Measurements from ENCODE around the gene SORCS2. TPM values are rescaled to one million over a fixed set of nuclear protein-coding genes. Genes with fewer than 3 reads are reported as not detected.

Gene SORCS2
- total RNA-seq, 1 donor from 2014 or later, result 6.9 TPM

DNA sequence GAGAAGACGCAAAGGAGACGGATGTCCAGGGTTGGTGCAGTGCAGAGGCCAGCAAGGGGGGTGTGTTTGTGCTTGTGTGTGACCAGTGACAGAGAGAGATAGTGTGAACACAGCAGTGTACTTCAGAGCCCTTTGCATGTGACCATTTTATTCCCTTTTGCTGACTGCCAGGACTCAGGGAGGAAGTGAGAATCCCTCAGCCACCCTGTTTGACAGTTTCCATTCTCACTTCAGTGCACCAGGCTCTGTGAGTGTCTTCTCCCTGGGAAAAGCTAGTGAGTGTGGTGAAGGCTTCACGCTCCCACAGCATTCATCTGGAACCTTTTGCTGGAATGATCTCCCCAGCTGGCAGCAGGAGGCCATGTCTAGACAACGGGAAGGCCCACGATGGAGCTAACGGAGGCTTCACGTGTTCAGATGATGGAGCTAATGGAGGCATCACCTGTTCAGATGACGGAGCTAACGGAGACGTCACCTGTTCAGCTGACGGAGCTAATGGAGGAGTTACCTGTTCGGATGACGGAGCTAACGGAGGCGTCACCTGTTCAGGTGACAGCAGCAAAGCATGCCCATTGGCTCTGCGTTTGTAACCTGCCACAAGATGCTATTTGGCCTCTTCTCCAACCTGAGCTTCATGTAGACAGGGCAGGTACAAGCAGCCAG lies 551.9 kb downstream of the SORCS2 start:
- intact Hi-C loops (cut with DNase I), result no loop called here
- DNase-seq (ENCODE audit: low spot score), result no peak

DNA sequence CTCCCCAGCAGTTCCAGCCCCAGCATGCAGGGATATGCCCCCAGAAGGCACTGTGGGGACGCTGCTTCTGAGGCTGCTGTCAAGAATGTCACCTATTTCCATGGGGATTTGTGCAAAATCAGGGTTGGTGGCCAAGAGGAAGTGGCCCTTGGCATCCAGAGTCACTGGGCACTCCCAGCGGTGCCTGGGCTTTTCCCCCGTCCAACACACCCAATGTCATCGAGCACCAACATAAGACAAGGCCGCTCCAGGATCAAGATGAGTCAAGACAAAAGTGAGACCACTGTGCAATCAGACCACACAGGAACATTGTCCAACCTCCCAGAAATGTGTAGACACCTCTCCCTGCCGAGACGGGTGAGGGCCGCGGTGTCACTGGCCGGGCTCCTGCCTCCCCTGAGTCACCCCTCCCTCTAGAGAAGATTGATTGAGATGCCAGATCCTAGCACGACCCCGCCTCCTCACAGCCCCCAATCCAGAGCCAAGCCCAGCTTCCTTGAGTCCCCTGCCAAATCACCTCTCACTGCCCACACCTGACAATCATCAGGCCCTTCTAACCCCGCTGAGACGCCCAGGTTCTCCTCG lies 553.1 kb downstream of the SORCS2 start:
- intact Hi-C loops (cut with DNase I), result no loop called here

DNA sequence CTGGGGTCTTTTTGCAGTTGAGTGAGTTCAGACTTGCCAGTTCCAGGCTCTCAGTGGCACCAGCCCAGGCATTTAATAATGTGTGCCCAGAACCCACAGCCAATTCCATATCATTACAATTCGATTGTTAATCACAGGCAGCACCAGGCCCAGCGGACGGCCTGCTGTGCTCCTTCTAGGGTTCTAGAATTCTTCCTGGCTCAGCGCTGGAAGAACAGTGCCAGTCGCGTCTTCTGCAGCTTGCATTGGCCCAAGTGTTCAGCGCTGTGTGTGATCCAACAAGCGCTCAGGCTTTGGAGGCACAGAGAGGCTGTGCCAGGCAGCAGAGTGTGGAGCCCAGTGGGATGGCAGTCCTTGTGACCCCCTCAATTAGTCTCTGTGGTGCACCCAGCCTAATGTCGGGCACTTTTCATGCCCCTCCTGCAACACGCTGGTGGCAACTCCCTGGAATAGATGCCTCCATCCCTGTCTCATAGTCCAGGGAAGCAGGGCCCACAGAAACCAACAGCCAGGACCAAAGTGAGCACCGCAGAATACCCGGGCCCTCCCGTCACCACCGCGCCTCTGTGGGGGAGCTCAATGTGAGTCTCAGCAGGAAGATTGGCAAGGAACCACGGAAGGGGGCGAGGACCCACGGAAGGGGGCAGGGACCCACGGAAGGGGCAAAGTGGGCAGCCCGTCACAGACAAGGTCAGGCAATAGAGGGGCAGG lies 554.2 kb downstream of the SORCS2 start:
- DNase-seq (ENCODE audit: low spot score), result no peak
- intact Hi-C loops (cut with DNase I), result no loop called here

More for the DNA sequence above, 553.1 kb downstream of the SORCS2 start:
- DNase-seq (ENCODE audit: low spot score), result no peak

DNA sequence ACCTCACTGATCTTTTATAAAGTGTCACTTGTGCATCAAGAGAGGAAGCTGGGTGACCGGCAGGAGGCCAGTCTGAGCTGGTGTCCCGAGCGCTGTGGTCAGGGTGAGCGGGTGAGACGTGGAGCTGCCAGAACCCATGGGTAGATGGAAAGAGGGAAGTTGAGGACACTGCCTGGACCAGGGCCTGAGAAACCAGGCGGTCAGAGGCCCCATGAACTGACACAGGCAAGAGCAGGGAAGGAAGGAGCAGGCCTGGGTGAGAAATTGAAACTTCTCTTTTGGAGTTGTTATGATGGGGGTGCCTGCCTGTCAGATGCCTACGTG lies 554.7 kb downstream of the SORCS2 start:
- DNase-seq (ENCODE audit: low spot score), result no peak
- intact Hi-C loops (cut with DNase I), result no loop called here

DNA sequence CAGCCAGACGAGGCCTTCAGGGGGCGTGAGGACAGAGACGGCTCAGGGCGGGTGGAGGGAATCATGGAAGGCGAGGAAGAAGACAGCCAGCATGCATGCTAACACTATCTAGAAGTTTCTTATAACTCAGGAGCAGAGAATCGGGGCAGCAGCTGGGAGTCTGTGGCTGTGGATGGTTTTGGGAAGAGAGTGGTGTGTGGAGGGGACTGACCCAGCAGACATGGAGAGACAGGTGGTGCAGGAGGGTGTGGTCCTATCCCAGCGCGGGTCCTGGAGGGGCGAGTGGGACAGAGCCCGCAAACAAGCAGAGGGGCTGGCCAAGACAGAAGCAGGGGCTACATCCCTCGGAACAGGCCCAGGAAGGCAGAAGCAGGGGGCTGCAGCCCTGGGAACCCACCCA lies 555.2 kb downstream of the SORCS2 start:
- DNase-seq (ENCODE audit: low spot score), result no peak
- intact Hi-C loops (cut with DNase I), result no loop called here

DNA sequence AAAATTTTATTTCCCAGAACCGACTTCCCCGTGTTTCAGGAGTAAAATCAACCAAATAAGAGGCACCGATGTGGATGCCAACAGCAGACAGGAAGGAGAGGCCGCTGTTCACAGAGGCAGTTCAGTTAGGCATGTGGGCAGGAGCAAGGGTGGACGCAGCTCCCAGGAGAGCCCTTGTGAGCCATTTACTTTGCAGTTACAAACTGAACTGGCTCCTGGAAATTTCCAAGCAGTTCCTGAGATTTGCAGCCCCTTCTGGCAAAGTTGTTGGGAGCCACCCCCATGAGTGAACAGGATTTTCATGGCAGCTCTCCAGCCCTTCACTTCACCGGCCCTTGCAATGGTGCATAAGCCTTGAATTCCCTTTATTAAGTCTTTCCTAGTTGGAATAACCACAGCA lies 558.2 kb downstream of the SORCS2 start:
- no peak for DNase-seq (ENCODE audit: low spot score)
- intact Hi-C loops (cut with DNase I), result no loop called here

DNA sequence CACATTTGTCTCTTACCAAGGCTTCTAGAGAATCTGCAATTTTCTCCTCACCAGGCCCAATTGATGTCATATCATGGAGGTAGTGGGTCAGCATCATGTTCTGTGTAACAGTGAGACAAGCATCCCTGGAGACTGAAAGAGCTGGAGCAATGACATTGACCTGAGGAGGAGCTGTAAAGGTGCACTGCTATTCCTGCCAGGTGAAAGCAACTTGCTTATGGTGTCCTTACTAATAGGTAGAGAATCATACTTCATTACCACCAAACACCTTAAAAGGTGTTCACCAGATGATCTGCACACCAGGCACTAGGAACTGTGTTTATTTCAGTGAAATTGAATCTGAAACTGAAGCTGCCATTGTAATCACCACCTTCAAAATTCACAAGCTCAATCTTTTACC lies 558.6 kb downstream of the SORCS2 start:
- DNase-seq (ENCODE audit: low spot score), result no peak
- intact Hi-C loops (cut with DNase I), result no loop called here

DNA sequence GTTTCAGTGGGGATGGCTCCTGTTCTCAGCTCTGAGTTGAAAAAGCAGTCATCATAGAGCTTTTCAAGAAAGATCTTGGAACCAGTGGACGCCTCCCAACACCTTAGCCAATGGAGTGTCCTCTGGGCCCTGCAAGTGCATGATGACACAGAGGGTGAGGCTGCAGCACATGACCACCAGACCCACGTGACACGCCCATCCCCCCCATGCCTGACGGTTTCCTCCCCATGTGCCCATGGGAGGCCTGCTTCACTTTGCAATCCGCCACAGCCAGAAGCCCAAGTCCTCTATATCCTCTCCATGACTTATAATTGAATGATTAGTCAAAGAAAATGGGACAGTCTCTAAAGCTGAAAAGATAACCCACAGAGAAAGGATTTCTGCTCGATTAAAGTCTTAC lies 560.3 kb downstream of the SORCS2 start:
- intact Hi-C loops (cut with DNase I), result no loop called here
- DNase-seq (ENCODE audit: low spot score), result no peak

DNA sequence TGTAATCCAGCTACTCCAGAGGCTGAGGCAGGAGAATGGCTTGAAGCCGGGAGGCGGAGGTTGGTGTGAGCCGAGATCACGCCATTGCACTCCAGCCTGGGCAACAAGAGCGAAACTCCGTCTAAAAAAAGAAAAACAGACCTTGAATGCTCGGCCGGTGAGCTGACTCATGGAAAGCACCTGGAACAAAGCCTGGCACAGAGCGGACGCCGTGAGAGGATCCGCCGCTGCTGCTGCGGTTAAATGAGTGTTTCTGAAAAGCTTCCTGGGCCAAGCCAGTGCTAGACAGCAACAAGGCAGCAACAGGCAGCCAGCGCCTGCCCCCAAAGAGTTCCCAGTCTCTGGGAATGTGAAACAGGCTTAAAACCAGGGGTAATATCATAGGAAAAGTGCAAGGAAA lies 560.9 kb downstream of the SORCS2 start:
- DNase-seq (ENCODE audit: low spot score), result no peak
- intact Hi-C loops (cut with DNase I), result no loop called here

DNA sequence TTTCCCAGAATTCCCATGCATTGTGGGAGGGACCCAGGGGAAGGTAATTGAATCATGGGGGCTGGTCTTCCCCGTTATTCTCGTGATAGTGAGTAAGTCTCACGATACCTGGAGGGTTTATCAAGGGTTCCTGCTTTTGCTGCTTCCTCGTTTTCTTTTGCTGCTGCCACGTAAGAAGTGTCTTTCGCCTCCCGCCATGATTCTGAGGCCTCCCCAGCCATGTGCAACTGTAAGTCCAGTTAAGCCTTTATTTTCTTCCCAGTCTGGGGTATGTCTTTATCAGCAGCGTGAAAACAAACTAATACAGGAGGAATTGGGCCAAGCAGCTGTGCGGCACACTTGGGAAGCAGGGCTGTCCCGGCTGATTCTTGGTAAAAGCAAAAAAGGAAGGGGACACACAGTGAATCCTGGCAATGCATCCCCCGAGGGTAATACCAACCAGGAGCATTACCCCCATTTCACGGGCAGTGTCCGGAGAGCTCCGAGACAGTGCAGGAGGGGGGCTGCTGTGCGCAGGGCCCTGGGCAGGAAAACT lies 561.7 kb downstream of the SORCS2 start:
- intact Hi-C loops (cut with DNase I), result no loop called here
- no peak for DNase-seq (ENCODE audit: low spot score)

DNA sequence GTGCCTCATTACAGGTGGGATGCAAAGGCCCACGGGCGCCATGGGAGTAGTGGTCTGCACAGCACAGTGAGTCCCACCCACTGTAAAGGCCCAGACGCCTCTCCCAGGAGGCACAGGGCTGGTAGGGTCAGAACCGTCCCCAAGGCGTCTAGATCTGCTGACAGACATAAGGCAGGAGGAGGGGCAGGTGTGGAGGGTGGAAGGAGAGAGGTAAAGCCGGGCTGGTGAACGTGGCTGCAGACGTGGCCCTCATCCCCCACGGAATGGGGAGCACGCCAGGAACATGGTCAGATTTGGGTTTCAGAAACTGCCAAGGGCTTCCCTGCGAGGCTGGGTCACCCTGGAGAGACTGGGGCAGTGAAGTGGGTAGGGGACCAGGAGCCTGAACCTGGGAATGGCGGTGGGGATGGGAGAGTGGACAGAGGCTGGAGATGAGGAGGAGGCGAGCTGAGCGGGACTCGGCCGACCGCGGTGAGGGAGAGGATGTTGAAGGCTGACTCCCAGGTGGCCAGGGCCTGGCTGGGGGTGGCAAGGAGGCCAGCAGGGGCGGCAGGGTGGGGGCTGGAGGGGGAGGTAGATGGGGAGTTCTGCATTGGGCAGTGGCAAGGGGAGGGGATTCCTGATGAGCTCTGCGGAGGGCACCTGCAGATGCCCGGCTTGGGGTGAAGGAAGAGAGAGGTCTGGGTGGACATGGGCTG lies 562.4 kb downstream of the SORCS2 start:
- intact Hi-C loops (cut with DNase I), result no loop called here
- no peak for DNase-seq (ENCODE audit: low spot score)

DNA sequence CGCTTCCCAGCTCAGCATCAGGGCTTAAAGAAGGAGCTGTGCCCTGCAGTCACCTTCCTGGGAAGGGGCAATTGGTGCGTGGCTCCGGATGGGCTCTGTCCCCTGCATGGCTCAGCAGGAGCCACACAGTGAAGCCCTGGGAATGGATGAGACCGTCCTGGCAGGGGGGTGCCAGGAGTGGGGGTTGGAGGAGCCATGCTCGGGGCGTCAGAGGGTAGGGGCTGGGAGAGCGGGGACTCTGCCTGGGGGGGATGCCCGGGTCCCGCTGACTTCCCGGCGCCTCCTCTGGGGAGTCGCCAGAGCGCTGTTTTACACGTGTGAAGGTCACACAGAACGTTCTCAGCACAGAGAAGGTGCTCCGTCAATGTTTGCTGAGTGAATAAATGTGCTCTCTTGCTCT lies 563.2 kb downstream of the SORCS2 start:
- intact Hi-C loops (cut with DNase I), result no loop called here
- DNase-seq (ENCODE audit: low spot score), result no peak

DNA sequence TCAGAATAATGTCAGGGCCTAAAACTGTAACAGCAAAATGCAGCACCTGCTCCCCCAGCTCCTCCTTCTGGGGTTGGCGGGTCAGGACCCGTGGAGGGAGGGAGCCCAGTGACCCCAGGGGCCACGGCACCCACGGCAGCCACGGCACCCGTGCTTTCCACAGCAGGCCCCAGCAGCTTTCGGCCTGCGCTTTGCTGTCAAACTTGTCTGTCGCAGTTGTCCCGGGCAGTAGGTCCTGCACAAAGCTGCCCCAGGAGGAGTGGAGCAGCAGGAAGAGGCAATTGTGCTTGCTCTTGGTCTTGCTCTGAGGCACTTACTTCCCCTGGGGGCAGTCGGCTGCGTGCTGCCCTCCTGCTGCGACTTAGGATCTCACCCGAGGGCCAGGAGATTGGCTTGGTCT lies 563.7 kb downstream of the SORCS2 start:
- DNase-seq (ENCODE audit: low spot score), result no peak
- intact Hi-C loops (cut with DNase I), result no loop called here

DNA sequence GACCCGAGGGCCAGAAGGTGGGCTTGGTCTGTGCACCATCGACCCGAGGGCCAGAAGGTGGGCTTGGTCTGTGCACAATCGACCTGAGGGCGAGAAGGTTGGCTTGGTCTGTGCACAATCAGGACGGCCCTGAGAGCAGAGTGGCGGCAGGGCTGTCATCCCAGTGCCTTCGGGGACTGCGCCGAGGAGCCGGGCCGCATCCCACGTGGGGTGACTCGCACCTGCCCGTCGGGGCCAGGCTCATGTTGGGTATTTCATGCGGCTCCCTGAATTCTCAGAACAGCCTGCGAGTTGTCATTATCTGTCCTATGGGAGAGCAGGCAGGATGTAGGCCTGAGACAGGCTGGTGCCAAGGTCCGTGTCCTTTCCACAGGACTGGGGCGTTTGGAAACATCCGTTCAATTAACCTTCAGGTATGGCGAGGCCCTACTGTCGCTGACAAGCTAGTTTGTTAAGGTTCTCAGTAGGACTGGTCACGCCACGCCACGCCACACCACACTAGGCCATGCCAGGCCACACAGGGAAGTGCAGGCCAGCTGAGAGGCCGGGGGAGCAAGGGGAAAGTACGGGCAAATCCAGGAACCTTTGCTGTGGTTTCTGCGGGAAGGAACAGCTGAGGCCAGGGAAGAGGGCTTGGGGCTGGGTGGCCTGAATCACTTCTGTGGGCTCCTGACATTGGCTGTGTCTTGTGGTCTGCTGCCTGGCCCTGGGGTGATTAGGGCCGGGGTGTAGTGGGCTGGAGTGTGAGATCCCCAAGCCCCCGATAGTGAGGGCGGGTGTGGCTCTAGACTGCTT lies 564.4 kb downstream of the SORCS2 start:
- intact Hi-C loops (cut with DNase I), result no loop called here
- no peak for DNase-seq (ENCODE audit: low spot score)

DNA sequence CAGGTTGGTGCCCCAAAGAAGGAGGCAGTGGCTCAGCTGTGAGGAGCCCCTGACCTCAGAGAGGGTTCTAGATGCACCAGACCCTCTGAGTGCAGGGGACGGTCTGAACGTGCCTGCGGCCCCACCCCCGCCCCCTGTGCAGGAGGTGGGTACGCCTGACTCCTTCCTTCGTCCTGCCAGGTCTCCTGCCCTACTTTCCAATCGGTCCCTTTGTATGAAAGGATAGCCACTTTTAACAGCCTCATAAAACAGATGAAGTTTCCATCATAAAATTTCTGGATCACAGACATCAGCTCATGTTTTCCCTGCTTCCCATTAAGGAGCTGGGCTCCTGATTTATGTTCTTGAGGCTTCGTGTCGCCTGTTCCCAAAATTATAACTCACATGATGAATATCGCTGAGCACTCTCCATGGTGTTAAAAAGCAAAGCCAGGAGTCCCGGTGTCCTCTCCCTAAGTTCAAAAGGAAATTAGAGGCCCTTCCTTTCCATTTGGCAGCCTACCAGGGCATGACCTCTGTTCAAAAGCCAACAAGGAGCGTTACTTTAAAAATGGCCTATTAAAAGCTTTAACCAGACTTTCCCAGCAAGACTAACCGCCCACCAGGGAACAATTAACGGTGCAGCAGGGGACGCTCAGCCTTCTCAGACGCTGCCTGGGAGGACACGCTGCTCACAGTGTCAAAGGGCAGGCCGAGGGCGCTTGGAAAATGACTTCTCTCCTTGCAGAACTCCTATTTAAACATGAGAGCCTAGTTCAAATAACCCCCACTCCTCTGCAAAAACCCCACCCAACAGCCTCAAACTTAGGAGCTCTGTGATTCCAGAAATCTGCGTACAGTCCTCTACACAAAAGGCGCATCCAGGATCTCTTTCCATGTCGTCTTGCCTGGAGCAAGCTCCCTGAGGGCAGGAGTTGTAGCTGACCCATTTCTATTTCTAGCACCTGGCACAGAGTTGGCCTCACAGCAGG lies 565.4 kb downstream of the SORCS2 start:
- DNase-seq (ENCODE audit: low spot score), result no peak
- intact Hi-C loops (cut with DNase I), result no loop called here

DNA sequence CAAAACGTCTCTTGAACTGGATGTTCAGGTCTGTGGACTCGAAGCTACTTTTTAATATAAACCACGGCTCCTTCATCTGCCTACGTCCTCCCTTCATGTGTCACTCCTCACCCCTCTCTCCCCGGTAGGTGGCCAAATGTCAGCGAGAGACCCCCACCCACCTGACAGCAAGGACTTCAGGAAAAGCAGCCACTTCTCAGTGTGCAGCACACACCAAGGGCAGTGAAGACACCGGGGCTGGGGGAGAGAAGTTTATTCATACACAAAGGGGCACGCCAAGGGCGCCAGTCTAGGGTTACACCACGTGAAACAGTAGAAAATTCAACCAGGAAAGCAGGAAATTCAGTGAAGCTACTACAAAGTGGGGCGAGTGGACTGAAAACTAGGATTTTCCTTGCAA lies 566.1 kb downstream of the SORCS2 start:
- DNase-seq (ENCODE audit: low spot score), result no peak
- intact Hi-C loops (cut with DNase I), result no loop called here

DNA sequence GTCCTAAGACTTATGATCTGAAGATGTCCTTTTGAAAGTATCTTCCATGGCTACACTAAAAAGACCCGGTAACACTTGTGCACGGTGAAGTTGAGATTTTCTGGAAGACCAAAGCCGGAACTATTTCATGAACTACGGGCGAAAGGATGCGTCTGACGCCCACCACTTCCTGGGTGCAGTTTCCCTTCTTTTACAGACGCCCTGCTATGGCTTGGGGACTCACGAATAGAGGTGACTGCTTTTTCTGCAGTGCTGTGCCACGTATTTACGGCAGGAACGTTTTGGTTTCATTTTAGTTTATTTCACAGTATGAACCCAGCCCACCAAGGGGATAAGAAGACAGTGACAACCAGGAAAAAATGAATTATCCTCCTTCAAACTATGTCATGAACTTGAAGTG lies 566.9 kb downstream of the SORCS2 start:
- intact Hi-C loops (cut with DNase I), result no loop called here
- no peak for DNase-seq (ENCODE audit: low spot score)

DNA sequence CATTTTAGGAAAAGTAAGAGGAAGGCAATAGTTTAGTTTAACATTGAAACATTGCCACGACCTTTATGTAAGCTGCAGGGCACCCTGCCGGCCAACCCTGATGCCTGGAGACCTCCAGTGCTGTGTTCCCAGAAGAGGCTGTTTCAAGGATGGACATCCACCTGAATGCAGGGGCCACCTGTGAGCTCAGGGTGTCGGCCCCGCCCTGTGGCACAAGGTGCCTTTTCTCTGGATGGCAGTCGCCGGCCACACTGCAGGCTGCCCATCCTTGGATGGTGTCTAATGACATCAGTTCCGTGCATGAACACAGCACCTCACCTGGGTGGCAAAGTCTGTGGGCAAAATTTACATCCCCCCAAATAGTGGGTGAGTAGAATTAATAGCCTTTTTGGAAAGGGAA lies 567.3 kb downstream of the SORCS2 start:
- intact Hi-C loops (cut with DNase I), result loop anchor here (5.0 kb wide), 2 partner anchors 98 to 228 kb away; no protein-coding TSS in a partner anchor

More for the DNA sequence above, 567.3 kb downstream of the SORCS2 start:
- DNase-seq (ENCODE audit: low spot score), result no peak

Data from cardiac septum (tissue), 1 donor.